ENCODE data around the gene LRRTM4. TPM values are rescaled to one million over a fixed set of nuclear protein-coding genes. Genes with fewer than 3 reads are reported as not detected.

Gene LRRTM4
- not detected in 2 replicates for total RNA-seq (2014; rRNA removed; shearing (Covaris generic))

GRCh38 chr2:77521931-77522470, at the start of gene LRRTM4:
TSS of gene LRRTM4 (minus strand) at chr2:77522376.

Small RNAs within 50 kb of the gene (small RNA-seq; reads per million reads assigned to genes)
- 12.3 reads per million, percentile 90 among the genes with 10 or more reads in this experiment for gene RNA5SP98

Measured in A375 (cell line).